ENCODE data around the gene PLIN4. TPM values are rescaled to one million over a fixed set of nuclear protein-coding genes. Genes with fewer than 3 reads are reported as not detected.

Gene PLIN4
- total and polyA plus RNA-seq, 8 donors, result 2.2 to 138 (median 12.3) TPM

- no peak for FAIRE-seq
Observed at GRCh38 chr19:4550479-4551050, 32.3 kb upstream of the PLIN4 start.

GRCh38 chr19:4550018-4550417 lies 31.7 kb upstream of the PLIN4 start:
- Histone ChIP-seq H3K27ac (no peak overlapping the region), H3K4me3 (no peak overlapping the region), H3K27me3 (no peaks in the 10 kb centered on the region), H3K36me3 (no peaks in the 10 kb centered on the region), H3K9me3 (no peaks in the 10 kb centered on the region), H3K4me1 (peaks cover 0 to 6% (median 0%) of the 10 kb centered on the region in 3 donors)
- 82 to 91% methylated on average over 18 of the region's 18 CpGs for WGBS, 2 donors
- no peak for TF ChIP-seq CTCF (IDR thresholded peaks at IDR 0.05)
- DNase-seq (peak in 1 of 6 donors; percentile 48), ATAC-seq (no peak), FAIRE-seq (no peak)
- intact Hi-C loops (cut with DNase I), result no loop called here

More at GRCh38 chr19:4550479-4551050, 32.3 kb upstream of the PLIN4 start:
- no peak overlapping the region for H3K4me3 ChIP-seq
- H3K36me3 ChIP-seq, result no peaks in the 10 kb centered on the region
- H3K27me3 ChIP-seq, result no peaks in the 10 kb centered on the region
- TF ChIP-seq CTCF (IDR thresholded peaks at IDR 0.05), result no peak
- DNase-seq (peak in 1 of 6 donors; percentile 56), ATAC-seq (no peak)
- intact Hi-C loops (cut with DNase I), result no loop called here
- H3K4me1 ChIP-seq, result peaks cover 0 to 6% (median 0%) of the 10 kb centered on the region in 3 donors
- H3K27ac ChIP-seq, result no peak overlapping the region
- WGBS, 2 donors, result 79 to 83% methylated on average over 26 of the region's 26 CpGs
- H3K9me3 ChIP-seq, result no peaks in the 10 kb centered on the region

- ATAC-seq (no peak), FAIRE-seq (no peak), DNase-seq (peak in 1 of 6 donors; percentile 61)
- Histone ChIP-seq H3K9me3 (no peaks in the 10 kb centered on the region), H3K36me3 (no peaks in the 10 kb centered on the region), H3K4me1 (peaks cover 0 to 6% (median 0%) of the 10 kb centered on the region in 3 donors), H3K27ac (no peak overlapping the region), H3K27me3 (no peaks in the 10 kb centered on the region), H3K4me3 (no peak overlapping the region)
- TF ChIP-seq CTCF (IDR thresholded peaks at IDR 0.05), result no peak
- intact Hi-C loops (cut with DNase I), result no loop called here
- 52 to 57% methylated on average over 12 to 14 of the region's 14 CpGs for WGBS, 2 donors
Observed at GRCh38 chr19:4548238-4548584, 29.9 kb upstream of the PLIN4 start.

GRCh38 chr19:4547303-4548237 lies 29.3 kb upstream of the PLIN4 start:
- no peaks in the 10 kb centered on the region for H3K27me3 ChIP-seq
- DNase-seq (peak; percentile 61 to 91 (median 78)), ATAC-seq (peak; percentile 75 to 92 (median 82)), FAIRE-seq (no peak)
- 49 to 59% methylated on average over 31 to 32 of the region's 32 CpGs for WGBS, 2 donors
- H3K4me1 ChIP-seq, result peaks cover 0 to 6% (median 0%) of the 10 kb centered on the region in 3 donors
- H3K4me3 ChIP-seq, result no peak overlapping the region
- no peaks in the 10 kb centered on the region for H3K36me3 ChIP-seq
- H3K9me3 ChIP-seq, result no peaks in the 10 kb centered on the region
- H3K27ac ChIP-seq, result peak overlapping the region in 1 of 4 donors; percentile 41
- intact Hi-C loops (cut with DNase I), result no loop called here
- TF ChIP-seq CTCF (IDR thresholded peaks at IDR 0.05), result peak in 2 of 4 donors; percentile 17 to 29
